Fibroblast of lung (primary cell): ENCODE results near the gene CCDC102B. TPM values are rescaled to one million over a fixed set of nuclear protein-coding genes. Genes with fewer than 3 reads are reported as not detected.

Source experiments
- DNase-seq, 2 donors: peaks; one replicate each; pipeline versions ENCODE4 v3.0.0 to v3.0.0-alpha.2; 2010; ENCODE audit warnings: low read depth in 2 of 2
- H2AFZ ChIP-seq: 2 replicates; pipeline ENCODE4 v1.5.1; 2012; ENCODE audit warnings: low read length, control low read depth, inconsistent platforms
- H3K27ac ChIP-seq: 2 replicates; pipeline ENCODE4 v1.5.1; 2011; ENCODE audit warnings: low read length, control low read depth; ENCODE audit not compliant: insufficient read depth
- H3K27me3 ChIP-seq: 2 replicates; pipeline ENCODE4 v1.5.1; 2011; ENCODE audit warnings: mild to moderate bottlenecking, low read length; ENCODE audit not compliant: control insufficient read depth, insufficient read depth
- H3K36me3 ChIP-seq: 2 replicates; pipeline ENCODE4 v1.5.1; 2011; ENCODE audit warnings: low read length; ENCODE audit not compliant: control insufficient read depth, insufficient read depth
- H3K4me1 ChIP-seq: 2 replicates; pipeline ENCODE4 v1.5.1; 2011; ENCODE audit warnings: low read length; ENCODE audit not compliant: control insufficient read depth, insufficient read depth; ENCODE audit errors: extremely low read depth
- H3K4me2 ChIP-seq: 2 replicates; pipeline ENCODE4 v1.5.1; 2011; ENCODE audit warnings: low read length, control low read depth; ENCODE audit not compliant: insufficient read depth; ENCODE audit errors: extremely low read depth
- H3K4me3 ChIP-seq, 4 experiments: fragments of 200-600 bp in 1 of 4; sonication (generic) in 1 of 4; replicated peaks in 1 of 4; 2 replicates each; pipeline ENCODE4 v1.5.1; 2011 to 2016; ENCODE audit warnings: low read length in 4 of 4, low read depth in 3 of 4, mild to moderate bottlenecking in 3 of 4, control low read depth in 2 of 4, inconsistent platforms in 1 of 4, mixed read lengths in 1 of 4; ENCODE audit not compliant: insufficient read depth in 1 of 4; ENCODE audit errors: control extremely low read depth in 1 of 4
- H3K79me2 ChIP-seq: 2 replicates; pipeline ENCODE4 v1.5.1; 2012; ENCODE audit warnings: mild to moderate bottlenecking, low read length, inconsistent platforms; ENCODE audit not compliant: control insufficient read depth, insufficient read depth
- H3K9ac ChIP-seq: 2 replicates; pipeline ENCODE4 v1.5.1; 2011; ENCODE audit warnings: mild to moderate bottlenecking, low read length, control low read depth; ENCODE audit not compliant: insufficient read depth
- H3K9me3 ChIP-seq: 2 replicates; pipeline ENCODE4 v1.5.1; 2012; ENCODE audit warnings: low read depth, low read length; ENCODE audit not compliant: control insufficient read depth, insufficient read depth
- H4K20me1 ChIP-seq: 2 replicates; pipeline ENCODE4 v1.5.1; 2011; ENCODE audit warnings: low read length; ENCODE audit not compliant: control insufficient read depth, insufficient read depth; ENCODE audit errors: extremely low read depth
- EZH2 ChIP-seq: IDR thresholded peaks from 2 replicates; pipeline ENCODE4 v1.5.1; 2012; ENCODE audit warnings: low read length, control low read depth, mild to moderate bottlenecking; ENCODE audit errors: missing control alignments
- polyA plus RNA-seq, 2 donors: library from polyadenylated mRNA; depleted of rRNA in 1 of 2; stranded (reverse) in 1 of 2; unstranded in 1 of 2; fragments of >200 nt; gene quantifications; 2 replicates each; pipeline ENCODE4 v1.2.1, GENCODE V29; 2011 to 2012; ENCODE audit warnings: missing spikeins in 1 of 2
- total RNA-seq: library from RNA; depleted of rRNA; stranded (reverse); fragments of >200 nt; gene quantifications from 2 replicates; pipeline ENCODE4 v1.2.1, GENCODE V29; 2014
- TF ChIP-seq, protein P1 (sequence below), 2 donors: IDR thresholded peaks in 1 of 2; conservative IDR thresholded peaks in 1 of 2; 1 replicate in 1 of 2; 2 replicates in 1 of 2; pipeline ENCODE4 v1.5.1; 2011 to 2012; ENCODE audit warnings: low read length in 2 of 2, control low read depth in 1 of 2, inconsistent platforms in 1 of 2, low read depth in 1 of 2, mild to moderate bottlenecking in 1 of 2

CCDC102B gene
- total and polyA plus RNA-seq, 2 donors (not counting 1 experiment from before 2014, with no cell fraction given): 33.7 to 35.3 TPM

DNA sequence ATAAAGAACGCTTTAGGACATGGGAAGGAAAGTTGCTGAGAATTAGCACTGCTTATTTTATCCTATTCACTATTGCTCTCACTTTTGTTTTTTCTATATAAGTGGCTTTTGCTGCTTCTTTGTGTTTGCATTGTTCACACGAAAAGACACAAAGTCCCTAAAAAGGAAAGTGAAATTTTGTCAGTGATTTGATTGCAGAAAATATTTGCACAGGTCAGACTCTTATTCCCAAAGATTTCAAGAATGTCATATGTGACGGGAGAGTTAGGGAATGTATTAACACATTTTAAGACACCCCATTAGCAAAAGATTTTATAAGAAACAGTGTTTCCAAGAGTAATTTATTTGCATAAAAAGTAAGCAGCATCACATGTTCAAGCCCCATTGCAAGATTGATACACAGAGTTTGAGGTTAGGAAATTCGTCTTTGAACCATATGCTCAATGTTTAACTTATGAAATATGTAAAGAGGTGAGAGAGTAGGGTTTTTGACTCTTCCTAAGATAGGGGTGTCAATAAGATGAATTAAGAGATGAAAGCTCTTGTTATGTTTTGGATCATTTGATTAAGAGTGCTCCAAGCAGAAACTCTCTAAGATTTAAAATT is 57.0 kb downstream of the CCDC102B start:
- no peaks in the 10 kb centered on the region for H3K27me3 ChIP-seq
- no peaks in the 10 kb centered on the region for H3K79me2 ChIP-seq
- H3K4me1 ChIP-seq: no peaks in the 10 kb centered on the region
- no peak overlapping the region for H3K9ac ChIP-seq
- no peak for DNase-seq
- no peak for TF ChIP-seq EZH2
- TF ChIP-seq, protein P1, sequence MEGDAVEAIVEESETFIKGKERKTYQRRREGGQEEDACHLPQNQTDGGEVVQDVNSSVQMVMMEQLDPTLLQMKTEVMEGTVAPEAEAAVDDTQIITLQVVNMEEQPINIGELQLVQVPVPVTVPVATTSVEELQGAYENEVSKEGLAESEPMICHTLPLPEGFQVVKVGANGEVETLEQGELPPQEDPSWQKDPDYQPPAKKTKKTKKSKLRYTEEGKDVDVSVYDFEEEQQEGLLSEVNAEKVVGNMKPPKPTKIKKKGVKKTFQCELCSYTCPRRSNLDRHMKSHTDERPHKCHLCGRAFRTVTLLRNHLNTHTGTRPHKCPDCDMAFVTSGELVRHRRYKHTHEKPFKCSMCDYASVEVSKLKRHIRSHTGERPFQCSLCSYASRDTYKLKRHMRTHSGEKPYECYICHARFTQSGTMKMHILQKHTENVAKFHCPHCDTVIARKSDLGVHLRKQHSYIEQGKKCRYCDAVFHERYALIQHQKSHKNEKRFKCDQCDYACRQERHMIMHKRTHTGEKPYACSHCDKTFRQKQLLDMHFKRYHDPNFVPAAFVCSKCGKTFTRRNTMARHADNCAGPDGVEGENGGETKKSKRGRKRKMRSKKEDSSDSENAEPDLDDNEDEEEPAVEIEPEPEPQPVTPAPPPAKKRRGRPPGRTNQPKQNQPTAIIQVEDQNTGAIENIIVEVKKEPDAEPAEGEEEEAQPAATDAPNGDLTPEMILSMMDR (conservative IDR thresholded peaks at IDR 0.05 in 1 of 2, IDR thresholded peaks at IDR 0.05 in 1 of 2; ENCODE audit: low read depth in 1 of 2, low read length in 2 of 2): no peak
- no peaks in the 10 kb centered on the region for H4K20me1 ChIP-seq
- H3K9me3 ChIP-seq: no peaks in the 10 kb centered on the region
- H2AFZ ChIP-seq: peak overlapping the region; percentile 8
- no peak overlapping the region for H3K4me3 ChIP-seq
- H3K27ac ChIP-seq: no peak overlapping the region
- H3K36me3 ChIP-seq: no peaks in the 10 kb centered on the region
- peak overlapping the region; percentile 45 for H3K4me2 ChIP-seq

DNA sequence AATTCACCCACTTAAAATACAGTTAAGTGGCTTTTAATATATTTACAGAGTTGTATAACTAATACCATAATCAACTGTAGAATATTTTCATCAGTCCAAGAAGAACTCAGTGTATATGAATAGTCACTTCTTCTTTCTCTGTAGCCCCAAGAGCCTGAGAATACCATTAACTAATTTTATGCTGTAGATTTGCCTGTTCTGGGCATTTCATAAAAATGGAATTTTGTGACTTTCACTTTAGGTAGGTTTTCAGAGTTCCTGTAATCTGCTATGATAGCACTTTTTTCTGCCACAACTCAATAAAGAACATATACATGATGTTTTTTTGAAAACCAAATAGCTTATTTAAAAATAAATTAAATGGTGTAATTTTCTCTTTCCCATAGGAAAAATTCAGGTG is 57.6 kb downstream of the CCDC102B start:
- H3K27me3 ChIP-seq: no peaks in the 10 kb centered on the region
- H3K9ac ChIP-seq: no peak overlapping the region
- H3K36me3 ChIP-seq: no peaks in the 10 kb centered on the region
- TF ChIP-seq, protein P1 (conservative IDR thresholded peaks at IDR 0.05 in 1 of 2, IDR thresholded peaks at IDR 0.05 in 1 of 2; ENCODE audit: low read depth in 1 of 2, low read length in 2 of 2): no peak
- TF ChIP-seq EZH2: no peak
- H3K9me3 ChIP-seq: no peaks in the 10 kb centered on the region
- no peaks in the 10 kb centered on the region for H3K79me2 ChIP-seq
- H3K4me3 ChIP-seq: no peak overlapping the region
- no peak overlapping the region for H3K27ac ChIP-seq
- no peak overlapping the region for H2AFZ ChIP-seq
- H3K4me2 ChIP-seq: no peak overlapping the region
- no peak for DNase-seq
- no peaks in the 10 kb centered on the region for H3K4me1 ChIP-seq
- H4K20me1 ChIP-seq: no peaks in the 10 kb centered on the region

DNA sequence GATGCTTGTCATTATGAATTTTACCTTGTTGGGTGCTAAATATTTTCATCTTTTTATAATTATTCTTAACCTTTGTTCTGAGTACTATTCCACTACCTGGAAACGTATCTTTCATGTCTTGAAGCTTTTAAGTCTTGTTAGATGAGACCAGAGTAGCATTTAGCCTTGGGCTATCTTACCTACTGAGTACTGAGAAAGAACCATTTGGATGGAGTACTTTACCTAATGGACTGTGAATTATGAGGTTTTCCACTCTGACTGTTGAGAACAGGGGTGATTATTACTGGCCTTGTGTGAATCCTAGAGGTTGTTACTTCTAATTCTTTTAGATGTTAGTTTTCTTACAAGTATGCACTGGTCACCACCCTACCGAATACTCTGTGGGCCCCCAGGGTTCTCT is 63.5 kb downstream of the CCDC102B start:
- DNase-seq: no peak

More for the DNA sequence above, 63.5 kb downstream of the CCDC102B start:
- Histone ChIP-seq H3K4me2 (no peak overlapping the region), H2AFZ (no peak overlapping the region), H3K9me3 (no peaks in the 10 kb centered on the region), H3K79me2 (no peaks in the 10 kb centered on the region), H4K20me1 (no peaks in the 10 kb centered on the region), H3K27me3 (no peaks in the 10 kb centered on the region), H3K4me1 (no peaks in the 10 kb centered on the region), H3K36me3 (no peaks in the 10 kb centered on the region), H3K27ac (no peak overlapping the region), H3K4me3 (no peak overlapping the region), H3K9ac (no peak overlapping the region)
- no peak for TF ChIP-seq EZH2
- TF ChIP-seq, protein P1 (conservative IDR thresholded peaks at IDR 0.05 in 1 of 2, IDR thresholded peaks at IDR 0.05 in 1 of 2; ENCODE audit: low read depth in 1 of 2, low read length in 2 of 2): no peak
